GM11168 (cell line): ENCODE data around the gene MGLL.
"Not testable (repeated sequence)": the region's sequence is repeated elsewhere in the genome, so short reads cannot be mapped to it uniquely, and the experiment has no call there.

Experiments used
- in situ Hi-C: fragments of 300-500 bp; cut with MboI; formaldehyde crosslinking; loops from one replicate; pipeline ENCODE4 v1.12.0; 2022; ENCODE audit warnings: low sequenced_read_pairs; ENCODE audit not compliant: unreplicated experiment

Gene MGLL

GRCh38 chr3:127670761-127671522 is 151.4 kb downstream of the MGLL start:
- in situ Hi-C loops = no loop called here

DNA sequence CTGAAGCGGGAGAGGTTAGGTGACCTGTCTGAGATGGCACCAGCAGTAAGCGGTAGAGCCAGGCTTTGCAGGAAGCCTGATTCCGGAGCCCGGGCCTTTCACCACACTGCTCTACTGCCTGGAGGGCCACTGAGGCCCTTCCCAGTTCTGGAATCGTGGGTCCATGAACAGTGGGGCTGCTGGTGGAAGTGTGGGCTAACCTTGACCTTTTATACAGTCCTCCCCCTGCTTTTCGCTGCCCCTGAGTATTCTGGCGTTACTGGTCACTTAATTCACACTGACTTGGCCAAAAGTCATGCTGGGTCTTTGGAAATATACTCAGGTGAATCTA is 152.1 kb downstream of the MGLL start:
- in situ Hi-C loops = no loop called here

GRCh38 chr3:127669541-127670228 is 152.6 kb downstream of the MGLL start:
- in situ Hi-C loops = no loop called here

DNA sequence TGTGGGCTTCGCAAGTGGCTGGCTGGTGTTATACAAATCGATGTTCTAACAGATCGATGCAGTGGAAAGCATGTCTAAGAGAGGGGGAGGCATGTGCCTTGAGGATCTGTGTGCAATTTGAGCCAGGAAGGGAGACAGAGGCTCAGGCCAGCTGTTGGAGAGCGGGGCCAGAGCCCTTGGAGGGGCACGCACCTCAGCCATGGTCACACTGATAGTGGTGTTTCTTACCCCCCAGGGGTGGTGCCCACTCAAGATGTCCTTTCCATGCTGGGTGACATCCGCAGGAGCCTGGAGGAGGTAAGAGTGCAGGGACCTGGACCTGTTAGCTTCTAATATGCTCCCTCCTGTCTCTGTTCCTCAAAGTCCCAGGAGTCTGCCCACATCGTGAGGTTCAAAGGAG is 153.4 kb downstream of the MGLL start:
- in situ Hi-C loops = no loop called here

- in situ Hi-C loops = no loop called here
These were observed 155.1 kb downstream of the MGLL start for GRCh38 chr3:127667119-127667681.

GRCh38 chr3:127666676-127667075 is 155.6 kb downstream of the MGLL start:
- in situ Hi-C loops = no loop called here

GRCh38 chr3:127665586-127665985 is 156.7 kb downstream of the MGLL start:
- in situ Hi-C loops = no loop called here

DNA sequence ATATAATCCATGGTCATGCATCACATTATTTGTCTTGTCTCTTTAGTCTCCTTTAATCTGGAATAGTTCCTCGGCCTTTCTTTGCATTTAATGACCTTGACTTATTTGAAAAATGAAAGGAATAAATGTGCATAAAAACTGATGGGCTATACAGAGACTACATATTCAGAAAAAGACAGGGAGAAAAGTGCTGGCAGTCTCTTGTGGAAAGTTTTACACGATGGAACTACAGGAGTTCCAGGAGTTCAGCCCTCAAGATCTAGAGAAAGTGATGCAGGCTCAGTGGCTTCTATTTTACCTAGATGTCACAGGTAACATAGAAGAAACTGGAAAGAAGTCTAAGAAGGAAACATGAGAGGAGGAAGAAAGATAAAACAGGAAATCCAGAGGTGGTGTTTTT is 157.2 kb downstream of the MGLL start:
- in situ Hi-C loops = no loop called here

DNA sequence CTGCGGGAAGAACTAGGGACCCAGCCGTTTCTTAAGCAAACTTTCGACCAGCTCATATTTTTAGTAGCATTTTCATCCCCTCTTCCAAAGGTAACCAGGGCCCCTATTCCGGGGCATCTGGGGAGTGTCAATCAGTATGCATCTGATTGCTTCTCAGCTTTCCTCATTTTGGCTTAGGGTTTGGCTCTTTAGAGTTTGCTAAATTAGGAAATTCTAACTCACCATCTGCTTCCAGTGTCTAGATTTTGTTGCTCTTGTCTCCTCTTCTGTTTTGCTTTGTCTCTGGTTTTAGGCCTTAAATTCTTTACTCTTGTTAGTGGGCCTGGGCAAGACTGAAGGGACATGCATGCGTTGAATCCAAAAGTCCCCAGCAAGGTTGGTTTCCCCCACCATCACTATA is 159.2 kb downstream of the MGLL start:
- in situ Hi-C loops = no loop called here

GRCh38 chr3:127662001-127662469 is 160.3 kb downstream of the MGLL start:
- in situ Hi-C loops = no loop called here

GRCh38 chr3:127661600-127661999 is 160.7 kb downstream of the MGLL start:
- in situ Hi-C loops = no loop called here

GRCh38 chr3:127660621-127661251 is 161.6 kb downstream of the MGLL start:
- in situ Hi-C loops = no loop called here

DNA sequence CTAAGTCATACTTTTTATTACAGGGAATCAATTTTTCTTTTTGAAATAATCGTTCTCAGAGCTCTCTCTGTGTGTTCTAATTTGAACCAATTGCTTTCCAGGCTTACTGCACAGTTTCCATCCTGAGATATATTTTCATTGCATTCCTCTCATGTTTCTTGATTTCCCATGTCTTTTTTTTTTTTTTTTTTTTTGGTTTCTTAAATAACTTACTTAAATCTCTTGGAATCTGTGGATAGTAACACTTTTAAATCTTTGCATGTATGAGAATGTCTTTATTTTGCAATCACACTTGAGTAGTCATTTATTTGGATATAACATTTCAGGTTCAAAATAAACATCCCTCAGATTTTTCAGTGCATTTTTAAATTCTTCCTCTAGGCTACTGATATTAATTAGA is 164.1 kb downstream of the MGLL start:
- in situ Hi-C loops = no loop called here

GRCh38 chr3:127656906-127657305 is 165.4 kb downstream of the MGLL start:
- in situ Hi-C loops = no loop called here

DNA sequence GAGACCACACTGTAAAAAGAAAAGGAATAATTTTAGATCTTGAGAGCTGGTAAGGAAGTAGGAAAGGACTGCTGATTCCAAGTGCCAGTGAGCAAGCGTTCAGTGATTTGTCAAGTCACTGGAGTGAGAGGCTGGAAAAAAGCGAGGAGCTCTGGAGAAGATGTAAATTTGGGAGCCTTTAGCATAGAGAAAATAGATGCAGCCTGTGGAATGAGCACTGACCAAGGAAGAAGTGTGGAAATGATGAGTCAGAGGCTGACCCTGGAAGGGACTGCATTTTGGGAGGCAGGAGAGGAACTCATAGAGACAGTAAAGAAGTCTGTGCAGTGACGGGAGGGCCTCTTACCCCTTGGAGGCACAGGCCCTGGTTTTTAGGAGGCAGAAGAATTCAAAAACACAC is 166.7 kb downstream of the MGLL start:
- in situ Hi-C loops = no loop called here

- in situ Hi-C loops = not testable (repeated sequence)
These were observed 167.3 kb downstream of the MGLL start for GRCh38 chr3:127654993-127655392.

DNA sequence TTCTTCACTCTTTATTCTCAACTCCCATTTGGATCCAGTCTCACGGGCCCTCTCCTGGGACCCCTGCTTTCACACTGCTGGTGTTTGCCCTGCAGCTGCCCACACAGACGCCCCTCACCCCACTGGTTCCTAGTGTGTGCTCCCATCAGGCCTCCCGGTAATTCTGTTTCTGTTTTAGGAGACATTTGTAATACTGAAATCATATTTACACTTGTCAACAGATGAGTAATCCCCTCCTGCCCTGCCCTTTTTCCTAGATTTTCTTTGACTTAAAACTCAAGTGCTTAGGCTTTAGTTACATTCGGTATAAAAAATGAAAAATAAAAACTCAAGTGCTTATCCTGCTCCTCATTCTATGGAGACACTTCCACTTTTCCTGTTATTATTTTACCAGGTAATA is 167.9 kb downstream of the MGLL start:
- in situ Hi-C loops = no loop called here

DNA sequence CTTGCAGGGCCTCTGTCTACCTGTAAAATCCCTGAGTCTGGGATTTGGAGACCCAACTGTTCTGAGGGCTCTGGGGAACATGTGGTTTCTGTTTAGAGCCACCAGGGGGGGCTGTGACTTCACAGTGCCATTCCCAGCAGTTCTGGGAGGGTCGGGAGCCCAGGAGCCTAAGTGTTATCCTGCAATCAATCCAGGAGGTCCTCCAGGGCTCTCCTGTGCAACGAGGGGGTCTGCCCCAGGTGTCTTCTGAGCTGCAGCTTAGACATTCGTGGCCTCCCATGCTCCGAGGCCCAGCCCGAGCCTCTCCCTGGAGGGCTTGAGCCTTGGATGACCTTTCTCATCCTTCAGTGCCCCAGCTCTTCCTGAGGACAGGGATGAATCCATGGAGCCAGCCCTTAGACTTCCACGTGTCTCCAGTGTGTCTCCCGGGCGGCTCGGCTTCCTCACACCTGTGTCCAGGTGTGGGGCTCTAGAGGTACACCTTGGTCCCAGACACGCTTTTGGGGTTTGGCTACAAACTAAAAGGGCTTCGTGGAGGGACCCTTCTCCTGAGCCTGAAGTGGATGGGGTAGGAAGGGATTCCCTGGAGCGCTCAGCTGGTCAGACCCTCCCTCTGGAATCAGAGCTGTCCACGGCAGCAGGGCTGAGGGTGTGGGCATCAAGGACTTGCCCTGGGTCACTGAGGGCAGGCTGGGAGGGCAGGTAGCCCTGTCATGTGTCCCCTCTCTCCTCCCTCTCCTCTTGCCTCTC is 169.9 kb downstream of the MGLL start:
- in situ Hi-C loops = no loop called here

- in situ Hi-C loops = no loop called here
These were observed 170.7 kb downstream of the MGLL start for GRCh38 chr3:127651516-127652172.

- in situ Hi-C loops = no loop called here
These were observed 172.1 kb downstream of the MGLL start for GRCh38 chr3:127650236-127650635.
